ENCODE results near the gene PIN1.

The PIN1 gene

GRCh38 chr19:9857076-9857721, 22.1 kb downstream of the PIN1 start:
- no peak for DNase-seq

DNA sequence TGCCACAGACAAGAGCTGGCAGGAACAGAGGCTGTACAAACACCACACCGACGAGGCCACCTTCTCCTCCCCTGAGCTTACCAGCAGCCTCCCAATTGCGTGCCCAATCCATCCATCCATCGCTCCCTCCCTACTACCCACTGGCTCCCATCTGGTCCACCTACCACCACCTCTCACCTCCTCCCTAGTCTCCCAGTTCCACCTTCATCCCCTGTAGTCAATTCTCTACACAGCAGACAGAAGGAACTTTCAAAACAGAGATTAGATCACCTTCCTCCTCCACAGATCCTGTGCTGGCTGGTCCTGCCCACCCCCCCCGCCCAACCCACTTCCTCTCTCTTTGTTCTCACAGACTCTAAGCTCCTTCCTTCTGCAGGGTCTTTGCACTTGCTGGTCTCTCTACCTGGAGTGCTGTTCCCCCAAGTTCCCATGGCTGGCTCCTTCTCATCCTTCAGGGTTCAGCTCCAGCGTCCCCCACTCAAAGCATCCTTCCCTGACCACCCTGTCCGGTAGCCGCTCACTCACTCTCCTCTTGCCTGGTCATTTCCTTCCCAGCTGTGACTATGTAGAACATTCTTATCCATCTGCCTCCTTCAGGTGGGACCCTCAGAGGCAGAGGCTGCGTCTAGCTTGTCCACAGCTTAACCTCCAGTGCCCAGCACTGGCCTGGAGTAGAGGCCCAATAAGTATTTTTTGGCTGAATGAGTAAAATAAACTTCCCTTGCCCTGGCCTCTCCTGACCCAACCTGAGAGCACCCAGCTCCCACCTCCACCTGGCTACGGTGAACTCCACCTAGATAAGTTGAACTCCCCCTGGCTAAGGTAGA, 23.0 kb downstream of the PIN1 start:
- DNase-seq: no peak

GRCh38 chr19:9858766-9859165, 23.6 kb downstream of the PIN1 start:
- no peak for DNase-seq

GRCh38 chr19:9860407-9860806, 25.3 kb downstream of the PIN1 start:
- DNase-seq: no peak

GRCh38 chr19:9861503-9861902, 26.4 kb downstream of the PIN1 start:
- DNase-seq: no peak

GRCh38 chr19:9862938-9863337, 27.8 kb downstream of the PIN1 start:
- peak; percentile 19 for DNase-seq

DNA sequence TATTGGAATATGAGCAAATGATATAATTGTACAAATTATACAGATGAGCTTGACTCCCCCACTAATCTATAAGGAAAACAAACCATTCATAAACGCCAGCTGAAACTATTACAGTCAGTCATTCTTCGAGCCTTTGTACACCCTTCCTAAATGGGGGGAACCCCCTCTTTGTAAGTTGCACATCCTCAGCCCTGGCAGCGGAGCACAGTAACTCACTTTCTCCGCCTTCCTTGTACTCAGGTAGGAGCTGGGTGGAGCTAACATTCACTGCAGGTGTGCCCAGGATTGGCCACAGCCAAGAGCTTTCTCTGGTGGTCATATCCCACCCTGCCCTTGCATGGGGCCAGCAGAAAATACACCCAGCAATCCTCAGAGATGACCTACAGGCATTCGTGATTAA, 28.6 kb downstream of the PIN1 start:
- DNase-seq: peak; percentile 43

GRCh38 chr19:9865732-9866501, 30.8 kb downstream of the PIN1 start:
- DNase-seq: no peak

- DNase-seq: no peak
Measured at GRCh38 chr19:9868983-9869617, 34.0 kb downstream of the PIN1 start.

DNA sequence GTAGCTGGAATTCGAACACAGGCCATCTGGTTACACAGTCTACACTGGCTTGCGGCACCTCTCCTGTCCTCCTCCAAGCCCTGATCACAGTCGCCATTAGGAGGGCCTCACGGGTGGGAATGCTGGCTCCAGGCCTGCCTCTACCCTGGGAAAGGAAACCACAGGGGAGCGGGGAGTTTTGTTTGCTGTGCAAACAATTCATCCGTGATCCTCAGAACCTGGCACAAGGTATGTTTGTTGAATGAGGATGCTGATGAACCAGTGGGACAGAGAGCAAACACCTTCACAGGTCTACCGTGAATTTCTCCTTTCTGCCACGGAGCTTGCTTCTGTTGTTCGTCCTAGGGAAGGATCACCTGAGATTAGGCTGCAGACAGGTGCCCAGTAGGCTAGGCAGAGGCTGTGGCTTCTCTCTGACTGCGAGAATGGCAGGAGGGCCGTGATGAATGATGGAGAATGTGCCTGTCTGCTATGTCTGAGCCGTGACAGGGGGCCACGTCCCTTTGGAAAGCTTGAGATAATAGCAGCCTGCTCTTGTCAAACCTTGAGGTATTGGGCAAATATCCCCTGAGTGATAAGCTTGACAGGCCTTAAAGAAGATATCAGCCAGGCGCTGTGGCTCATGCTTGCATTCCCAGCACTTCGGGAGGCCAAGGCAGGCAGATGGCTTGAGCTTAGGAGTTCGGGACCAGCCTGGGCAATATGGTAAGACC, 36.7 kb downstream of the PIN1 start:
- no peak for DNase-seq

DNA sequence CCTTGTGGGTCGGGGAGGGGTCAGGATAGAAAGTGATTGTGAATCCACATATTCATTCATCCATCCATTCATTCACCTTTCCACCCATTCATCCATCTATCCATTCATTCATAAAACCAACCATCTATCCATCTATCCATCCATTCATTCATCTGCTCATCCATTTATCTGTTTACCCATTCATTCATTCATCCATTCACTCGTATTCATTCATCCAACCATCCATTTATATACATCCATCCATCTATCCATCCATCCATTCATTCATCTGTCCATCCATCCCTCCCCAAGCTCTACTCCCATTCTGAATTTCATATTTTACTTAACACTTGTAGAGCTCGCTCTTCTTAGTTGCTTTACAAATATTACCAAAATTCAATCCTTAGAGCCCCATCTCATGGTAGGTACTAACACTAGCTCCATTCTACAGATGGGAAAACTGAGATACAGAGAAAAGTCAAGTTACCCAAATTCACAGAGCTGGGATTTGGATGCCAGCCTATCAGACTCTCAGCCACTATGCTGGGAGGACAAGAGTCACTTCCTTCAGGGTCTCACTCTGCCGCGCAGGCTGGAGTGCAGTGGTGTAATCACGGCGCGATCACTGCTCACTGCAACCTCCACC, 37.6 kb downstream of the PIN1 start:
- no peak for DNase-seq

DNA sequence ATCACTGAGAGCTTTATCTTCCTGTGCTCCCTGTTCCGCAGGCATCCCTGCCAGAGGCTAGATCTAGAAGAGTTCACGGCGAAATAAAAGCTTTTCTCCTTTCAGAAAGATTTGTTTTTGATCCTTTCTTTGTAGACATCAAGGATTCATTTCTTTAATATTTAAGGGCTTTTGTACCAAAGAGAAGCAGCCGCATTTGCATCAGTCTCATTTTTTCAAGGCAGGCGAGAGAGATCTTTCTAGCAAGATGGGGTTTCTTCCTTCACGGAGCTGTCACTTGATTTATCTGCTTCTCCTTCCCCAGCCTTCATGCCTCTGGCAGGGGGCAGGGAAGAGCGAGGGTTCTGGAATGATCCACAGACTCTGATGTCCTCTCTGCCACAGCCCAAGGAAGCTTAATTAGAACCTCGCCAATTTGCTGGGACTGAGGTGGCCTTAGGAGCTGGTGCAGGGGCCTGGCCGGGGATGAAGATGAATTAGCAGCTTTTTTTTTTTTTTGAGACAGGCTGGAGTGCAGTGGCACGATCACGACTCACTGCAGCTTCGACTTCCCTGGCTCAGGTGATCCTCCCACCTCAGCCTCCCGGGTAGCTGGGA, 40.0 kb downstream of the PIN1 start:
- DNase-seq: no peak

DNA sequence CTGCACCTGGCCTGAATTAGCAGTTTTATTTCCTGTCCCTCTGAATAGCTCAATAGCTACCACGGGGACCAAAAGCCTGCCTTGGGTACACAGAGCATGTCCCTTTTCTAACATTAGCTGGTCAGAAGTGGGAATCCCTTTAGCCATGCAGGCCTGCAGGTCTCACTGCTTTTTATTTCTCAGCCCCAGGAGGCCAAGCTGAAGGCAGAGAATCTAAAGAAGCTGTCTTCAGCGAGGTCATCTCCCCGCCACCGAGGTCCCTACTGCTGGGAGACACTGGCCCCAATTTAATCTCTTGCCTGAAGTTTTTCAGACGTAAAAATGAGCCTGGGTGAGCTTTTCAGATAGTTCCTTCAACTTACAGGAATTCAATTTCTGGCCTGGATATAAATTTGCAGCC, 40.7 kb downstream of the PIN1 start:
- no peak for DNase-seq

GRCh38 chr19:9877780-9878510, 42.8 kb downstream of the PIN1 start:
- DNase-seq: no peak

- DNase-seq: no peak
Measured at GRCh38 chr19:9878511-9879196, 43.5 kb downstream of the PIN1 start.

- no peak for DNase-seq
Measured at GRCh38 chr19:9881720-9882119, 46.6 kb downstream of the PIN1 start.

DNA sequence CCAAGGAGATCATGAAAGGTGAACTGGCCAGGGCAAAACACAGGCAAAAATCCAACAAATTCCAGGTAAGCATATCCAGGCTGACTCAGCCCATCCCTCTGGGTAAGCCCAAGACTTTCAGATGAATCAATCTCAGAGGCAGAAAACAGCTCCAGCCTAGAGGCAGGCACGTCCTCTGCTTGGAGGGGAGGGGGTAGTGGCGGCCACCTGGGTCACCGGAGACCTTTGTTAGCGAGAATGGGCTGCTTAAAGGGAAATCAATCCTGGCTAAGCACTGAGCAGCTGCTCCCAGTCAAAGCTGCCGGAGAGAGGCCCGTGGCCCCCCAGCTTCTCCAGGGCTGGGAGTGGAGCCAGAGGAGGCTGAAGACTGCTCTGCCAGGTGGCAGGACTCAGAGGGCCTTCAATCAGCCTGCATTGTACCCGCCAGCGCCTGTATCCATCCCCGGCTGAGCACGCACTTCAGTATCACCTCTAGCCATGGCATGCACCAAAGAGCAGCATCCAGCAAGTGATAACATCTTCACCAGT, 48.2 kb downstream of the PIN1 start:
- DNase-seq: no peak

DNA sequence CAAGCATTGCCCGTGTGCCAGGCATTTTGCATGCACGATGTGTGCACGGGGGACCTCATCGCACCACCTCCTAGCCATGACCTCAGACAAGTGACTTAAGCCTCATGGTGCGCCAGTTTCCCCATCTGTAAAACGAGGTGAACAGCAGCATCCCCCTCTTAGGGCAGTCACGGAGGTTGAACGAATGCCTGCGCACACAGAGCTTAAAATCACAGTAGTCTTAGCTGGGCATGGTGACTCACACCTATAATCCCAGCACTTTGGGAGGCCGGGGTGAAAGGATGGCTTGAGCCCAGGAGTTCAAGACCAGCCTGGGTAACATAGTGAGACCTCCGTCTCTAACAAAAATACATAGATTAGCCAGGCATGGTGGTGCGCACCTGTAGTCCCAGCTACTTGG, 48.6 kb downstream of the PIN1 start:
- DNase-seq: no peak

DNA sequence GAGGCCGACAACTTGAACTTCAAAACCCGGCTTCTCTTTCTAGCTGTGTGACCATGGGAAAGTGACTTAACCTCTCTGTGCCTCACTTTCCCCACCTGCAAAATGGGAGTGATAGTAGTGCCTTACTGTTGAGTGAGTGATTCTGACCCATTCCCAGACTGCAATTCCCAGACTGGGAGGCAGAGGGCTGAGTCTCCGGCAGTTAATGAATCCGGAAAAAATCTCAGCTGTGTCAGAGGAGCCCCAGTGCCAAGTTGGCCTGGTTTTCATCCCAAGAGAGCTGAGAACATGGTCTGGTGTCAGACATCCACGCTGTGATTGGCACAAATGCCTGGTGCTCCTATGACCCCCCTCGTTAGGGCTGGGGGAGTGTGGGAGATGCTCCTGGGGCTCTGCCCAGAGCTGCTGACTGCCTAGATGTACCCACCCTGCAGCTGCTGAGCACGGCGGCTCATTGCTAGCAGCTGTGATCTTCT, 50.0 kb downstream of the PIN1 start:
- no peak for DNase-seq
